Erythroblast (primary cell): ENCODE data around the gene HECW1.

Experiments
- GATA1 ChIP-seq: IDR thresholded peaks from 2 replicates; pipeline ENCODE4 v1.6.1; 2011; ENCODE audit warnings: low read depth, mild to moderate bottlenecking, control low read depth, low read length, moderate library complexity
- POLR2A ChIP-seq: IDR thresholded peaks from 2 replicates; pipeline ENCODE4 v1.6.1; 2011; ENCODE audit warnings: mild to moderate bottlenecking, low read length

GRCh38 chr7:43537765-43538403 lies 425.4 kb downstream of the HECW1 start:
- TF ChIP-seq POLR2A (no peak), GATA1 (no peak)
